Lower lobe of right lung (tissue), 2 donors: ENCODE measurements around the gene UST. TPM values are rescaled to one million over a fixed set of nuclear protein-coding genes. Genes with fewer than 3 reads are reported as not detected.
"Not testable (repeated sequence)": the region's sequence is repeated elsewhere in the genome, so short reads cannot be mapped to it uniquely, and the experiment has no call there.

ENCODE experiments used
- ATAC-seq, 2 donors: fragments of 200-7000 bp; cut with Tn5 transposase; one replicate each; pipeline ENCODE4 v1.9.1; 2020 to 2022; ENCODE audit warnings: mild to moderate bottlenecking in 2 of 2, moderate library complexity in 2 of 2
- DNase-seq: peaks from one replicate; pipeline ENCODE4 v3.0.0-alpha.2; 2020
- H3K27ac ChIP-seq: fragments of 200-600 bp; one replicate; pipeline ENCODE4 v1.8.0; 2022
- H3K27me3 ChIP-seq: fragments of 200-600 bp; one replicate; pipeline ENCODE4 v1.8.0; 2022; ENCODE audit warnings: low read depth
- H3K36me3 ChIP-seq: fragments of 200-600 bp; one replicate; pipeline ENCODE4 v1.8.0; 2022; ENCODE audit warnings: mild to moderate bottlenecking
- H3K4me1 ChIP-seq: fragments of 200-600 bp; one replicate; pipeline ENCODE4 v1.8.0; 2022
- H3K4me3 ChIP-seq: fragments of 200-600 bp; one replicate; pipeline ENCODE4 v1.8.0; 2022; ENCODE audit warnings: mild to moderate bottlenecking
- H3K9me3 ChIP-seq: fragments of 200-600 bp; one replicate; pipeline ENCODE4 v1.8.0; 2022
- intact Hi-C: fragments of 100-400 bp; cut with DNase I; formaldehyde crosslinking; loops from one replicate; pipeline ENCODE4 v1.11.0; 2022
- total RNA-seq: library from RNA; stranded (reverse); fragmentation: NEBNext Ultra II Directional; extraction: Animal tissue kit (Norgen Biotek cat#: 25700); gene quantifications from one replicate; pipeline ENCODE4 v1.2.1, GENCODE V29; 2021
- TF ChIP-seq, protein P1 (sequence below): fragments of 200-600 bp; IDR thresholded peaks from one replicate; pipeline ENCODE4 v1.8.0; 2022; ENCODE audit warnings: antibody characterized with exemption, mild to moderate bottlenecking
- donor health status: DM: no; HTN: yes; CAD: no; lungs with severe emphysema.

The UST gene
- total RNA-seq, 1 donor from 2014 or later: 11.8 TPM

DNA sequence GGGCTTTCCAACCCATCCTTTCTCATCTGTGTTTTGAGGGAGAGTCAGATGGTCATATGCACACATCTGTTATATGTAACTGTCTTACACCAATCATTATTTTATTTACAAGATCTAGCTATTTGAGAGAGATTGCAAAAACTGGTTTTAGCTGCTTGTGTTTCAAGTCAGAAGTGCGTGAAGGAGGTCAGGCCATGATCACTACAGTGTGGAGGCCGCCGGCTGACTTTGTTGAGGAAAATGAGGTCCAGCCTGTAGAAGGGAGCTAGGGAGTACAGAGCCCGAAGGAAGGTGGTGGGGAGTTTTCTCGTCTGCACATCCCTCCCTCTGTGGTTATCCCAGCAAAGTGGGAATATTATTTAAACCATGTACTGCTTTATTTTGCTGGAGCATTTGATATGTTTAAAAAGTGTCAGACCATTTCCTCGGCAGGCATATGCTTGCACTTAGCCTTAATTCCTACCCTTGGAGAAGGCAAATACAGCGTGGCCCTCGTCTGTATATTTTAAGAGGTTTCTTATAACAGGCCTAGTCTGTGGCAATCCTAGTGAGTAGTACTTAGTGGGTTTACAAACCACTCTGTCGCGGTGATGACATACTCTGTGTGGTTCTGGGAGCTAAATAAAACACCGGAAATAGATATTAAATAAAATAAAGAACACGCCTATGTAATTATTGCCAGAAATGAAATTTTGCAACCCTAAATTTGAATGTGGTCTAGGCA is 95.6 kb downstream of the UST start:
- peaks cover under 1% of the 10 kb centered on the region for H3K4me1 ChIP-seq
- ATAC-seq (peak; percentile 86 to 92), DNase-seq (no peak)
- TF ChIP-seq, protein P1, sequence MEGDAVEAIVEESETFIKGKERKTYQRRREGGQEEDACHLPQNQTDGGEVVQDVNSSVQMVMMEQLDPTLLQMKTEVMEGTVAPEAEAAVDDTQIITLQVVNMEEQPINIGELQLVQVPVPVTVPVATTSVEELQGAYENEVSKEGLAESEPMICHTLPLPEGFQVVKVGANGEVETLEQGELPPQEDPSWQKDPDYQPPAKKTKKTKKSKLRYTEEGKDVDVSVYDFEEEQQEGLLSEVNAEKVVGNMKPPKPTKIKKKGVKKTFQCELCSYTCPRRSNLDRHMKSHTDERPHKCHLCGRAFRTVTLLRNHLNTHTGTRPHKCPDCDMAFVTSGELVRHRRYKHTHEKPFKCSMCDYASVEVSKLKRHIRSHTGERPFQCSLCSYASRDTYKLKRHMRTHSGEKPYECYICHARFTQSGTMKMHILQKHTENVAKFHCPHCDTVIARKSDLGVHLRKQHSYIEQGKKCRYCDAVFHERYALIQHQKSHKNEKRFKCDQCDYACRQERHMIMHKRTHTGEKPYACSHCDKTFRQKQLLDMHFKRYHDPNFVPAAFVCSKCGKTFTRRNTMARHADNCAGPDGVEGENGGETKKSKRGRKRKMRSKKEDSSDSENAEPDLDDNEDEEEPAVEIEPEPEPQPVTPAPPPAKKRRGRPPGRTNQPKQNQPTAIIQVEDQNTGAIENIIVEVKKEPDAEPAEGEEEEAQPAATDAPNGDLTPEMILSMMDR: no peak
- no peaks in the 10 kb centered on the region for H3K9me3 ChIP-seq
- intact Hi-C loops: no loop called here
- no peaks in the 10 kb centered on the region for H3K36me3 ChIP-seq
- peak overlapping the region; percentile 31 for H3K27ac ChIP-seq
- no peak overlapping the region for H3K4me3 ChIP-seq
- H3K27me3 ChIP-seq: no peaks in the 10 kb centered on the region

DNA sequence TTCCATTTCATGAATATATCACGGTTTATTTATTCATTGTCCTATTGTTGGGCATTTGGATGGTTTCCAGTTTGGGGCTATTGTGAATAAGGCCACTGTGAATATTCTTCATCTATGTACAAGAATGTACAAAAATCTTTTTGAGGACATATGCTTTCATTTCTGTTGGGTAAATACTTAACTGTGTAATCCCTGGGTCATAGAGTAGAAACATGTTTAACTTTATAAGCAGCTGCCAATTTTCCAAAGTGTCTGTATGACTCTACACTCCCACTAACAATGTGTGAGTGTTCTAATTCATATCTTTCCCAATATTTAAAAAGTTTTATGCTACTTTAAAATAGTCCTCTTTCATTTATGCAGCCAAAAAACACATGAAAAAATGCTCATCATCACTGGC is 98.6 kb downstream of the UST start:
- DNase-seq: no peak
- ATAC-seq: no peak
- Histone ChIP-seq H3K4me3 (no peak overlapping the region), H3K27me3 (no peaks in the 10 kb centered on the region), H3K9me3 (no peaks in the 10 kb centered on the region), H3K4me1 (peaks cover 4% of the 10 kb centered on the region), H3K36me3 (no peaks in the 10 kb centered on the region), H3K27ac (no peak overlapping the region)
- TF ChIP-seq, protein P1: no peak
- intact Hi-C loops: no loop called here

DNA sequence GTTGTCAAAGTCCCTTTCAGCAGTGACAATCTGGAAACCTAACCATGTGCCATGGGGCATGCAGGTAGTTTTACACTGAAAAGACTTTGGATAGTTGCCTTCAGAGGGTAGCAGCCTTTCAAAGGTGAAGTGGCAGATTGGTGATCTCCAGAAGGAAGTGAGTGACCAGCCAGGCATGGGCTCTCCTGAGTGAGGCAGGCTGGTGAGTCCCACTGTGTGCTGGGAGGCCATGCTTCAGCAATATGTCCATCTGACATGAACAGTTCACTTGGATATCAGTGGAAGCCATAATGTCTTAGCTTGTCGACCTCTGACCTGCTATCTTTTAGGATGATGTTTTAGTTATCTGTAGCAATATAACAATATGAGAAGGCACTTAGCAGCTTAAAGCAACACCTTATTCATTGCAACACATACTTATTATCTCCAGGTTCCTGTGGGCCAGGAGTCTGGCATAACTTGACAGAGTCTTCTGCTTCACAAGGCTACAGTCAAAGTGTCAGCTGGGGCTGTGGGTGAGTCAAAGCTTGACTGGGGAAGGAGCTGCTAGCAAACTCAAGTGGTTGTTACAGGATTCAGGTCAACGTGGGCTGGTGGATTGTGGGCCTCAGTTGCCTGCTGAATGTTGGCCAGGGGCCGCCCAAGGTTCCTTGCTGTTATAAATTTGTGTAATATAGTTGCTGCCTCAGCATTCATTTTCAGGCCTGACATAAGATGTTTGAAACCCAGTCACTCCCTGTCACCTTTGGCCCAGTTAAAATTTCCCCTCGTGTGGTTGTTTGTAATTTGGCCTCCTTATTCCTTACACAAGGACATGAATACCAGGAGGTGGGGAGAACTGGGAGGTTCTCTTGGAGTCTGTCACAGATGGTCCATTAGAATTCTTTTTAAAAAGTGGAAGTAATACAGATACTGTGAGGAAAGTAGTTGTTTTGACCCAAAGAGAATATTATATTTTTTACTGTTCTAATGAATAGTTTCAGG is 100.2 kb downstream of the UST start:
- intact Hi-C loops: no loop called here
- no peak overlapping the region for H3K27ac ChIP-seq
- ATAC-seq: peak in 1 of 2 donors; percentile 28

DNA sequence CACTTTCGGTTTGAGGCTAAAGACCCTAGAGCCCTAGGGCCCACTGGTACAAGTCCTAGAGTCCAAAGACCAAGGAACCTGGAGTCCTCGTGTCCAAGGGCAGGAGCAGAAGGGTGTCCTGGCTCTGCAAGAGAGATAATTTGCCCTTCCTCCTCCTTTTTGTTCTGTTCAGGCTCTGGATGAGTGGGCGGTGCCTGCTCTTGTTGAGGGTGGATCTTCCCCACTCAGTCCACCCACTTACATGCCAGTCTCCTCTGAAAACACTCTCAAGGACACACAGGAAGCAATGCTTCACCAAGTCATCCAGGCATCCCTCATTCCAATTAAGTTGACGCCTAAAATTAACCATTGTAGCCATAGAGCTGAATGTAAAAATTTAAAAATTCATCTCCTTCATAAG is 102.1 kb downstream of the UST start:
- Histone ChIP-seq H3K27ac (no peak overlapping the region), H3K27me3 (no peaks in the 10 kb centered on the region), H3K4me3 (no peak overlapping the region), H3K4me1 (peaks cover 7% of the 10 kb centered on the region), H3K9me3 (no peaks in the 10 kb centered on the region), H3K36me3 (no peaks in the 10 kb centered on the region)
- ATAC-seq: peak in 1 of 2 donors; percentile 29
- TF ChIP-seq, protein P1: no peak
- DNase-seq: no peak
- intact Hi-C loops: no loop called here

More for the DNA sequence above, 100.2 kb downstream of the UST start:
- Histone ChIP-seq H3K9me3 (no peaks in the 10 kb centered on the region), H3K4me3 (no peak overlapping the region), H3K36me3 (no peaks in the 10 kb centered on the region), H3K4me1 (peaks cover 4% of the 10 kb centered on the region), H3K27me3 (no peaks in the 10 kb centered on the region)
- DNase-seq: no peak
- TF ChIP-seq, protein P1: no peak

DNA sequence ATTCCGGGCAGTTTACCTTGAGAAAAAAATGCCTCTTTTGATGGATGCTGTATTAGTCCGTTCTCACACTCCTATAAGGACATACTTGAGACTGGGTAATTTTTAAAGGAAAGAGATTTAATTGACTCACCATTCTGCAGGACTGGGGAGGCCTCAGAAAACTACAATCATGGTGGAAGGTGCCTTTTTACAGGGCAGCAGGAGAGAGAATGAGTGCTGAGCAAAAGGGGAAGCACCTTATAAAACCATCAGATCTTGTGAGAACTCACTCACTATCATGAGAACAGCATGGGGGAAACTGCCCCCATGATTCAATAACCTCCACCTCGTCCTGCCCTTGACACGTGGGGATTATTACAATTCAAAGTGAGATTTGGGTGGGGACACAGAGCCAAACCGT is 102.6 kb downstream of the UST start:
- H3K27ac ChIP-seq, H3K9me3 ChIP-seq, H3K36me3 ChIP-seq, H3K27me3 ChIP-seq, intact Hi-C loops, ATAC-seq, DNase-seq, H3K4me3 ChIP-seq: not testable (repeated sequence)
- H3K4me1 ChIP-seq: peaks cover 12% of the 10 kb centered on the region
